OCI-M2 (cell line): Measurements from ENCODE around the gene HES2.
"Not testable (repeated sequence)": the region's sequence is repeated elsewhere in the genome, so short reads cannot be mapped to it uniquely, and the experiment has no call there.

Experiments
- DNase-seq: peaks from one replicate; lab custom pipeline; 2025; ENCODE audit not compliant: unreplicated experiment; lab: John Stamatoyannopoulos, UW

HES2 gene, protein sequence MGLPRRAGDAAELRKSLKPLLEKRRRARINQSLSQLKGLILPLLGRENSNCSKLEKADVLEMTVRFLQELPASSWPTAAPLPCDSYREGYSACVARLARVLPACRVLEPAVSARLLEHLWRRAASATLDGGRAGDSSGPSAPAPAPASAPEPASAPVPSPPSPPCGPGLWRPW

DNA sequence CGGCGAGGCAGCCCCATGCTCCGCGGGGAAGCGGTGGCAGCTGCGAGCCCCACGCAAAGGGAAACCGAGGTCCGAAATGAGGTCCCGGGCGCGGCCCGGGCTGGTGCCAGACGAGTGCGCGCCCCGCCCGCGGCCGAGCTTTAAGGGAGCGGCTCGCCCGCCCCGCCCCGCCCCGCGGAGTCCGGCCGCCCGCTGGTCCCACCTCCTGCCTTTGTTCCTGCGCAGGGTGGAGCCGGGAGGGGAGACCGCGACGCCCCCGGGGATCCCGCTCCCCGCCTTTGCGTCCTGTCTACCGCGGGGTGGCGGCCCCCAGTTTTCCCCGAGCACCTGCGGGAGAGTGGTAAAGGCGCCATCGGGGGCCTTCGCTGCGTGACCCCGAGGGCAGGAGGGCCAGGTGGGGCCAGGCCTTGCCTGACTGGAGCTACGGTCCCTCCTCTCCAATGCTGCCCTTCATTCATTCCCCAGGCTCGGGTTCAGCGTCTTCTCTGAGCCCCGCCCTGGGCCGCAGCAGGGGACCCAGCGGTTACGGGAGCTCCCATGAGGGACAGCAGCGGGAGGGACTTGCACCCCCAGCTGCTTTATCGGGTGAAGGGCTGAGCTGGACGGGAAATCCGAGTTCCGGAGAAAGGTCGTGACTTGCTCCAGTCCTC lies at the start of gene HES2:
Gene HES2, minus strand, starts transcription at position 116 of the 650 bp plus-strand sequence. Its CDS starts 99 bp downstream, at position 17.
- DNase-seq: no peak

DNA sequence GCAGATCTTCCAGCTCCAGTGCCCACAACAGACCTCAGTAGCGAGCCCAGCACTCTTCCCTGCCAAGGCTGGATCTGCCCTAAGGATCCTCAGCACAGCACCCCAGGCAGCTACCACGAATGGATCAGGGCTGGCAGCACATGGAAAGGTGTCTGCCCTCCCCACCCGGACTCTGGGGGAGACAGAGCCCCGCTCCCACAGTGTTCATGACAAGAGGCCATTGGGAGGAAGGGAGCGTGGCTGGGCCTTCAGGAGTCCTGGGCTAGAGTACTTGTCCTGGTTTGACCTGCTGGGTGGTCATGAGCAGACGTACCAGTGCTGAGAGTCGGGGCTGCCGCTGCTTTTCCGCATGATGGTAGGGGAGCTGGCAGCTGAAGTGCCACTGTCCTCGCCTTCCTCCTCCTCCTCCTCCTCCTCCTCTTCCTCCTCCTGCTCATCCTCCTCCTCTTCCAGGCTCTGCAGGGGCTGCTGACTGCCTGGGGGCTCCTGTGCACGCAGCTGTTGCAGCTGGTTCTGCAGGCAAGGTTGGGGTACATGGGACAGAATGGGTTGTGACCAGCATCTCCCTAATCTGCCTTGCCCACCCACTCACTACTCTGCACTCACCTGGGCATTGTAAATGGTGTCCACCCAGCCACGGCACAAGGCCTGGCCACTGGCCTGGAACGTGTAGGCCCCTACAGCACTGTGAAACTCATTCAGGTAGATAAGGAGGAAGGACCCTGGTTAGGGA lies 49.2 kb upstream of the HES2 start:
- no peak for DNase-seq

DNA sequence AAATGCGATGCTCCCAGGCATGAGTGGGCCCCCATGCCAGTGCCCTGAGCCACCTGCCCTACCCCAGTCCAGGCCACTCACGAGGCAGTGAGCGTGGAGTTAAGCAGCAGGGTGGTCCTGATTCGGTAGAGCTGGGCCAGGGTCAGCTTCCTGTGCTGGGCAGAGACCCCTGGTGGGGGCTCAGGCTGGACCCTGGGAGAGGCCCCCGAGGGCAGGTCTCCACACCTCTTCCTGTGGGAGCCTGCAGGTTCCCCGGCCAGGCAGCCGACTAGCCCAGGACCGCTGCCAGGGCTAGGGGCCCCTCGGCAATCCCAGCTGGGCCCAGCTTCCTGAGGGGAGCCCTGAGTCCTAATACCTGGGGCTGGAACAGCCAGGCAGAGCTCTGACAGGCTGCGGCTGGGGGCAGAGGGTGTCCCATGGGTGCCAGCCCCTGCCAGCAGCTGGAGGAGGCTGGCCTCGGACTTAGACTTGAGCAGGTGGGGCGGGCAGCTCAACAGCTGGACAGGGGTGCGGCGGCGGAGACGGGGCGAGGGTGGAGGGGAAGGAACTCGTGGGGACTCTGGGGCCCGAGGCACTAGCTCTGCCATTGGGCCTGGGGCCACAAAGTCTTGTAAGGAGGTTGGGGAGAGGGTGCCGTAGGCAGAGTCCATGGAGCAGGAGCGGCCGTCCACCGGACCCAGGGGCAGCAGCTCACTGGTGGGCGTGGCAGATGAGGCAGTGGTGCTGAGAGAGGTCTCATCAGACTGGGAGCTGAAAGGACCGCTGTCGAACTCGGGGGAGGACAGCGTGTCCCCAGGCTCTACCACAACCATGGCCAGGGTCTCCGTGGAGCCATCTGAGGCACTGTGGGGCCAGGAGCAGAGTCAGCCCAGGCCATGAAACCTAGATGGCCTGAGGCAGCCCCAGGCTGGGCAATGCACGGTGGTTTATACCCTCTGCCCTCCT lies 48.3 kb upstream of the HES2 start:
- no peak for DNase-seq

DNA sequence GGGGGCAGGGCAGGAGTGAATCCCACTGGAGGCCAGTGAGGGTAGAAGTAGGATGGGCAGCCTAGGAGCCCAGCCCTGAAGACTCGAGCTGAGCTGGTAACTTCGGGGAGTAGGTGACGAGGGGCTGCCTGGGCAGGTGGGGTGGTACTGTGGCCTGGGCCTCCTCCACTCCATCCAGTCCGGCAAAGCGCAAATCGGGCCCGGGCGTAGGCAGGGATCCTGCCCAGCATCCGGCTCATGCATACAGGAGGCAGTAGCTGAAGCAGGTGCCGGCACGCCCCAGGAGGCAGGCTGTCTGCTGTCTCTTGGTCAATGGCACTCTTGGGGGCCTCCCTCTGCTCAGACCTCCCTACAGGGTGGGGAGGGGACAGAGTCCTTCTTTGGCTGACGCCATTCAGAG lies 47.5 kb upstream of the HES2 start:
- DNase-seq: no peak

DNA sequence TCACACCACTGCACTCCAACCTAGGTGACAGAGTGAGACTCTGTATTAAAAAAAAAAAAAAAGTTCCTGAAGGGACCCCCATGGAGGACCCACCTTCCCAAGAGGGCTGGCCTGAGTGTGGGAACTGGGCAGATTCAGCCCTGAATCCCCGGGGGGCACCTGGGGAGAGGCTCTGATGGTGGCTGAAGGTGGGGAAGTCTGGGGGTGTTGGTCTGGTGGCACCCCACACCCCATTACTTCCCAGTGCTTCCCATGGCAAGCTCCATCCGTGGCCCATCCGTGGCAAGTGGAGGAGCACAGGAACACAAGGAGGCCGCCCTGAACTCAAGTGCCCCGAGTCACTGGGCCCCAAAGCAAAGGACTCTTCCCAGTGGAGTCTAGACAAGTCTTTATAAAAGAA lies 47.0 kb upstream of the HES2 start:
- DNase-seq: no peak

DNA sequence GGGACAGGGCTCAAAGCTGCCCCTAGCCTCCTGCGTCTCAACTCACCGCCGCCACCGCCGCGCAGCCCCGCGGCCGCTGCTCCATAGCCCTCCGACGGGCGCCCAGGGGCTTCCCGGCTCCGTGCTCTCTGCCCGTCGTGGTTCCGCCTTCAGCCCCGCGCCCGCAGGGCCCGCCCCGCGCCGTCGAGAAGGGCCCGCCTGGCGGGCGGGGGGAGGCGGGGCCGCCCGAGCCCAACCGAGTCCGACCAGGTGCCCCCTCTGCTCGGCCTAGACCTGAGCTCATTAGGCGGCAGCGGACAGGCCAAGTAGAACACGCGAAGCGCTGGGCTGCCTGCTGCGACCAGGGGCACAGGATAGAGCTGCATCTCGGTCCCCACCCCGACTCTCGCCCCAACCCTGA lies 46.3 kb upstream of the HES2 start, which contains the start of gene TNFRSF25:
Gene TNFRSF25, minus strand, starts transcription at position 151 of the 400 bp plus-strand sequence. Its CDS starts 66 bp downstream, at position 85.
- DNase-seq: no peak

DNA sequence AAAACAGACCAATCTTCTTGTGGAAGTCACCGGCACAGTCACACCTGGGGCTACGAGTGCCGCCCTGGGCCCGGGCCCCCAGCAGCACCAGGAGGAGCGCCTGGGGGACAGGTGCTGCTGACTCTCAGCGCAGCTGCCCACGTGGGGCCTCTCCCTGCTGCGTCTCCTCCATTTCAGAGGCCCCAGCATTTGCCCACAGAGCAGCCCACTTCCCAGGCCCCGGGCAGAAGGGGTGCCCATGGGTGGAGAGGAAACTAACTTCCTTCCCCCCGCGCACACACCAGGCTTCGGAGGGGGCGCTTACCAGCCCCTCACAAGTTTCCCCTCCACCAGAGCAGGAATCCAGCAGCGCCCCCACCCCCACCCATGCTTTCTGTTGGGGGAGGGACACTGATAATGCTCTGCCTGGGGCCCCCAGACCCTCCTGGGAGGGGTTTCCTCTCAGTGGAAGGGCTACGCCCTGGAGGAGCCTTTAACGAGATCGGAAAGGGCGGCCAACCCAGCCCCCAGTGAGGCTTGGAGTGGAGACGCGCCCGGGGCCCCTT lies 45.8 kb upstream of the HES2 start:
- no peak for DNase-seq

DNA sequence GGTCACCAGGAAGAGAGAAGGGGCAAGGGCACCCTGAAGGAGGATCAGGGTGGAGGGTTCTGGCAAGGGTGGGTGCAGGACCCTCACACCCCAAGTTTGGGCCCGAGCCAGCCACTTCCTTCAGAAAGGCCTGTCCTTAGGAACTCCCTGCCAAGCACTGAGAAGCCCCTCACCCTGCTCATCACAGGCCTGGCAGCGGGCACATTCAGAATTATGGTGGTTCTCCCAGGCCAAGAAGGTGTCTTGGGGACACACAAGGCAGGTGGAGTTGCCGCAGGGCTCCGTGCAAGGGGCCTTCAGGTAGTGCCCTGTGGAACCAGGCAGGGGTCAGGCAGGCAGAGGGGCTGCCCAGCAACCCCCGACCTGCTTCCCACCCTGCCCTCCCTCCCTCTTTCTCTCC lies 45.2 kb upstream of the HES2 start:
- no peak for DNase-seq

DNA sequence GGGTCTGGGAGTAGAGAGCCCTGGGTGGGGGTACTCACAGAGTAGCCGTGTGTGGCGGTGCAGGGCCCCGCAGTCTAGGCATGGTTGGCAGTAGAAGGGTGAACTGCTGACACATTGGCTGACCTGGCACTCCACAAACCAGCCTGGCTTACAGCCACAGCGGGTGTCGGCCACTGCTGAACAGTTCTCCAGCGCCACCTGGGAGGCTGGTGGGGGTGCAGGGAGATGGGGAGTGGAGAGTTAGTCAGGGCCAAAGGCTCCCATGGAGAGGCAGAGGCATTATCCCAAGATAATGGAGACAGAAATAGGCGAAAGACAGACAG lies 44.8 kb upstream of the HES2 start:
- DNase-seq: no peak

DNA sequence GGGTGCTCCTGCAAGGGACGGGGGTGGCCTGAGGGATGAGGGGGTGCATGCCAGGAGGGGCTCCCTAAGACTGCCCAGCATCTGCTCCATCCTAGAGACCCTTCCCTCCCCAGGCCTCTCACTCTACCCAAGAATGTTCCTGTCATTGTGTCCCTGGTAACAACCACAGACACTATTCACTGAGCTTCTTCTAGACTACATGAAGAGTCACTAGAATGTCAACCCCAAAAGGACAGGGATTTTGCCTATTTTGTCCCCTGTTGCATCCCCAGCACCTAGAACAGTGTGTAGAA lies 43.3 kb upstream of the HES2 start:
- no peak for DNase-seq

DNA sequence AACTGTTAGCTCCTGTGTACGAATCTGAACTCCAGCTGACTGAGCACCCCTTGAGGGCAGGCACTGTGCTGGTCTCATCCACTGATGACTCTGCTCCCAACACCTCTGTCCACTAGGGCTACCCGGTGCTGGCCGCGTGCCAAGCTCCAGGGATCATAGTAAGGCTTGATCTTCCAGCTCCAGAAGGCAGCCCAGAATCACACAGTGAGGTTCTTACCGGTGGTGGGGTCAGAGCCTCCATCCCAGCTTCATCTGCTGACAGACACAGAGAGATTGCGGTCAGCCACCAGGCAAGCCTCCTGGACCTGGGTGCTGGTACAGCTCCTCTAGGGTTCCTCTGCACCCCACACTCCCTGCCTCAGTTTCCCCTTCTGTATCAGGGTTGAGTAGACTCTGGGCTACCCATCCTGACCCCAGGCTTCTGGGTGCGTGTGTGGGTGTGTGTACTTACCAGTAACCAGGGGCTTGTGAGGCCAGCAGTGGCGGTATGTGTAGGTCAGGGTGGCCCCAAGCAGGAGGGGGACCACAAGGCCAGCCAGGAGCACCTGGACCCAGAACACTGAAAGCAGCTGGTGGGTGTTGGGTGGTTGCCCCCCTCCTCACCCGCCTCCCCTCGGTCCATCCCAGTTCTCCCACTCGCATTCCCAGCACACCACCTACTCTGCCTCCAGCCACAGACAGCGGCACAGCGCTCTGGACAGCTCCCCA lies 42.8 kb upstream of the HES2 start:
- no peak for DNase-seq

DNA sequence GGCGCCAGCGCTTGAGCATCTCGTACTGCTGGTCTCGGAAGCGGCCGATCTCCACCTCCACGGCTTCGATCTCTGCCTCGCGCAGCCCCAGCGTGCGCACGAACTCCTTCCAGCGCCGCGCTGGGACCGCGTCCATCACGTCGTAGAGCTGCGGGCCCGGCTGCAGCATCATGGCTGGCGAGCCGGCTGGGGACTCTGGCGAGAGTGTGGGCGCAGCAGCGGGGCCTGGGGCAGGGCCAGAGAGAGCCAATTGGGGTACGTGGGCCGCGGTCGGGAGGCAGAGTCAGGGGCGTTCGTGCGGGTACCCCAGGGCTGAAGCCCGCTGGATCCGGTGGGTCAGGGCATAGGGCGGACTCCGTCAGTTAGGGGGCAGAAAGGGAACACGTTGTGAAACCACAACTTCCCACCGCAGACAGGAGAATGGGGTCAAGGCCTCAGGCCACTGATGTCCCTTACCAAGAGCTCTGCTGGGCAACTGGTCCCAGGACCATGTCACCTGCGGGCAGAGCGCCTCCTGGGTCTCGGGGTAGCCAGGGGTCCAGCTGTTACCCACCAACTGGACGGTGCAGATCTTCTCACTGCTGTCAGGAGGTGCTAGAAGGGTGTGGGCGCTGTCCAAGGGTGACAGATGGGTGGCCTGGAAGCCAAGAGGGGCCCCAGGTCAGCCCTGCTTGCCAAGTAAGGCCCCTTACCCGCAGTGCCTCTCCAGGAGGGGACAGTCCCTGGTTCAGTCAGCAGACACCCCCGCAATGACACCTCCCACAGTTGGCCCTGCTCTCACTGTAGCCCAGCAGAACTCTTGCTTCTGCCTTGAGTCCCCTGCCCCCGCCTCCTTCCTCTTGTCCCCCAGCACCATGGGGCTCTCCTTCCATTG lies 42.1 kb upstream of the HES2 start:
- no peak for DNase-seq

DNA sequence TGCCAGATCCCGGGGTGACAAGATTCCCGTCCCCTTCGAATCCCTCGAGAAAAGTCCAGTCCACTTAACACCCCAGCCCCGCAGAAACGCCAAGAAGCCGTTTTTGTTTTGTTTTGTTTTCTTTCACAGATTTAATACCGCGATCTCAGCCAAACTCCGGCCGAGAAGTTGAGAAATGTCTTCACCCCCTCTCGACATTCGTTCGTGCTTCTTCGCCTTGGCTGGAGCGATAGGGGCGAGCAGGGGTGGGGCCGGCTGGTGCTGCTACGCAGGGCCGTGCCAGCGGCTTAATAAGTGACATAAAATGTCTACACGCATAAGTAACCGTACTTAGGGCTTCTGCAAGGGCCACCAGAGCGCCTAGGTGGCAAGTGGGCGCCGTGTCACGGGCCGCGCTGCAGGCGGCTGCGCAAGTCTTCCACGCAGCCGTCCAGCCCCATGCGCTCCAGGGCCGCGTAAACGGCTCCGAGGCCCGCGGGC lies 41.4 kb upstream of the HES2 start:
- no peak for DNase-seq

DNA sequence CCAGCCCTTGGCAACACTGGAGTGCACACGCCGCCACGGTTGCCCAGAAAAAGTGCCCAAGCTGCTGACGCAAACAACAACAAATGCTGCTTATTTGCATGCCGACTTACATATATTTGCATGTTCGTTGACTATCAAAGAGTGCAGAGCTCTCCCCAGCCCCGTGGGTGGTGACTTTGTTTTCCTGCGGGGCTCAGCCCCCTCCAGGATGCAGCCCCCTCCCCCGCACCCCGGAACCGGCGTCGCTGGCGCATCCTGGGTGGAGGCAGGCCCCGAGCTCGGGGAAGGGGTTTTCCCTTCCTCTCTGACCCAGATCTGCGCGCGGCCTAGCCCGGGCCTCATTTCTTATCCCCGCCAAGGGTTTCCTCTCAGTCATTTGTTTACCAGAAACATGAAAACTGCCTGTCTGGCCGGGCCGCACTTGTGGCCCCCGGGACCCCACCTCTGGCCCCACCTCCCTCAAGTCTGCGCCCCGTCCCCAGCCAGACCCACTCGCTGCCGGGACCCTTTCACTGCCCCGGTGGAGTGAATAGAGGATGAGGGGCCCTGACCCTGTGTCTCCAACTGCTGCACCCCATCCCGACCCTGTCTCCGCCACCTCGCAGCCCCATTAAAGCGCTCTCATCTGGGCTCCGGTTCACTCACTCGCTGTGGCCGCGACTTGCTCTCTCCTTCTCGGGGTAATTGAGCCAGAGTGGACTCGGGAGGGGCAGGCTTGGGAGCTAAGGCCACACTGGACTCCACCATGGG lies 40.8 kb upstream of the HES2 start:
- DNase-seq: no peak

DNA sequence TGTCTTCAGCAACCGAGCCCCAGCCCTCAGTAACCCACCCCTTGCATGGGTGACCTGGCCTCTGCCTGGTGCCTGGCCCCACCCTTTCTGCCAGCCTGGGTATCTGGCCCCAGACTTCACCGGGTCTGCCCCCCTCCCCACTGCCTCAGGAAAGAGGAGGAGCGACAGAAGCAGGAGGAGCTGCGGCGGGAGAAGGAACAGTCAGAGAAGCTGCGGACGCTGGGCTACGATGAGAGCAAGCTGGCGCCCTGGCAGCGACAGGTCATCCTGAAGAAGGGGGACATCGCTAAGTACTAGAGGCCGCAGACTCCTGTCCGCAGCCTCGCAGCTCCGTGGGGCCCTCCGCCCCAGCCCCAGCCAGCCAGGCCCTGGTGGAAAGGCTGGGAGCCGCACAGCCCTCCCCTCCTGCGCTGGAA lies 40.1 kb upstream of the HES2 start:
- DNase-seq: no peak

DNA sequence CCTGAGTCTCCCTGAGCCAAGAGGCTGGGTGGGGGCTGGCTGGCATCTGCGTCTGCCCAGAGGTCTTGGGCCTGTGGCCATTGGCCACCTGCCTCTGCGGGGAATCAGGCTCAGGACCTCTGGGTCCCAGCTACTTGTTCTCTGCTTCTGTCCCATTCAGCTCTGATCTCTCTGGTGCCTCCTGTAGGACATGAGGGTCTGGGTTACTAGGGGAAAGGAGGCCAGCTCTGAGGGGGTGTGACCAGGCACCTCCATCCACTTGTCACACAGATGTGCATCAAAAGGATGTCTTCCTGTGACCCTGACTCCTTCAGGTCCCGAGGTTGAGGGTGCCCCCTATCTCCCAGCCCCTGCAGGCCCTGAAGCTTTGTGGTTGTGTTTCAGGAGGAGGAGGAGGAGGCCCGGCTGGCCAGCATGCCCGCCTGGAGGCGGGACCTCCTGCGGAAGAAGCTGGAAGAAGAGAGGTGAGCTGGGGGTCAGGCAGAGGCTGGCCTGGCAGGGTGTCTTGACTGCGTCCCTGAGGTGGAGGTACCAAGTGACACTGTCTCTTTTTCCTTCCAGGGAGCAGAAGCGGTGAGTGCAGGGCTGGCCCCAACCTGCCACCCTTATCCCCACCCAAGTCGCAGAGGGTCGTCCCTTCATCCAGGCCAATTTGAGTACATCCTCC lies 37.2 kb upstream of the HES2 start:
- DNase-seq: no peak

DNA sequence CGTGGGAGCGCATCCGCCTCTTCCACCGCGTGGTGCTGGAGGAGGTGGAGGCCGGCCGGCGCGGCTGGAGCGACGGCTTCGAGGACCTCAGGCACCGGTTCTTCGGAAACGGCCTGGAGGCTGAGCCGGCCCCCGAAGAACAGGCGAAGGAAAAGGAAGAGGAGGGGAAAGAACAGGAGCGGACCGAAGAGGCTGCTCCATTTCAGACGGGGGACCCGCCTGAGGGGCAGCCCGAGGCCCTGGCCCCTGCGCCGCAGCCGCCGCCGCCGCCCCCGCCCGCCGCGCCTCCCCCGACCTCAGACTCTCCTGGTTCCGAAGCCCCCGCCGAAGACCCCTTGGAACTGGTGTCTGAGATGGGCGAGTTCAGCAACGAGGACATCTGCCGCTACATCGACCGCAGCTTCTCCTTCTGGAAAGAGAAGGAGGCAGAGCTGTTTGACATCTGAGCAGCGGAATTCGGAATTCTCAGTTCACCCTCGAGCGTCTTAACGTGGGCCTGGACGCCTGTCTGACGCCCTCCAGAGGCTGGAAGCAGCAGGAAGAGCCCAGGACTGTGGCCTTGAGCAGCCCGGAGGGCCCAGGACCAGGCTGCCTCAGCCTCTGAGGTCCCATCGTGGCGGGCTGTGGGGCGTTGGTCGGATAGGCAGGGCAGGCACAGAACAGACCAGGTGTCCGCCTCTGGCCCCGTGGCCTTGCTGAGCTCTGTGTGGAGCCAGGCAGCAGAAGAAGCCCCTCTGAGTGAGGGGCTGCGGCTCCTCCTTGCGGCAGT lies 36.2 kb upstream of the HES2 start:
- not testable (repeated sequence) for DNase-seq
